Mesenteric fat pad (tissue), 1 donor: Measurements from ENCODE around the gene BCL2L1. TPM values are rescaled to one million over a fixed set of nuclear protein-coding genes. Genes with fewer than 3 reads are reported as not detected.
"Not testable (repeated sequence)": the region's sequence is repeated elsewhere in the genome, so short reads cannot be mapped to it uniquely, and the experiment has no call there.

ENCODE experiments used
- DNase-seq: peaks from one replicate; pipeline ENCODE4 v3.0.0-alpha.2; 2020; ENCODE audit warnings: low spot score
- total RNA-seq: library from RNA; stranded (reverse); fragmentation: NEBNext Ultra II Directional; extraction: Animal tissue kit (Norgen Biotek cat#: 25700); gene quantifications from one replicate; pipeline ENCODE4 v1.2.1, GENCODE V29; 2021
- donor health status: DM: yes; HTN: yes; CAD: no.

The BCL2L1 gene
- total RNA-seq, 1 donor from 2014 or later, result 135 TPM

- no peak for DNase-seq
Measured at GRCh38 chr20:31678389-31679356, 44.0 kb downstream of the BCL2L1 start.

- no peak for DNase-seq
Measured at GRCh38 chr20:31677553-31678260, 45.0 kb downstream of the BCL2L1 start.

GRCh38 chr20:31676609-31676989 is 46.1 kb downstream of the BCL2L1 start:
- DNase-seq, result no peak

GRCh38 chr20:31675828-31676608 is 46.6 kb downstream of the BCL2L1 start:
- DNase-seq, result no peak

- no peak for DNase-seq
Measured at GRCh38 chr20:31674895-31675827, 47.5 kb downstream of the BCL2L1 start.

GRCh38 chr20:31673943-31674463 is 48.7 kb downstream of the BCL2L1 start:
- no peak for DNase-seq

- DNase-seq, result no peak
Measured at GRCh38 chr20:31673435-31673834, 49.2 kb downstream of the BCL2L1 start.

GRCh38 chr20:31671324-31671723 is 51.3 kb downstream of the BCL2L1 start:
- no peak for DNase-seq

GRCh38 chr20:31670371-31671228 is 52.1 kb downstream of the BCL2L1 start:
- DNase-seq, result no peak

- DNase-seq, result no peak
Measured at GRCh38 chr20:31669876-31670275, 52.8 kb downstream of the BCL2L1 start.

- not testable (repeated sequence) for DNase-seq
Measured at GRCh38 chr20:31668944-31669343, 53.7 kb downstream of the BCL2L1 start.

GRCh38 chr20:31667315-31668285 is 55.1 kb downstream of the BCL2L1 start:
- no peak for DNase-seq

GRCh38 chr20:31666258-31667042 is 56.2 kb downstream of the BCL2L1 start:
- DNase-seq, result no peak

GRCh38 chr20:31665753-31666152 is 56.9 kb downstream of the BCL2L1 start:
- no peak for DNase-seq

GRCh38 chr20:31664696-31665354 is 57.8 kb downstream of the BCL2L1 start:
- DNase-seq, result no peak

- DNase-seq, result no peak
Measured at GRCh38 chr20:31663838-31664695, 58.6 kb downstream of the BCL2L1 start.
